Left lung (tissue), 10 donors: ENCODE data around the gene NCEH1. TPM values are rescaled to one million over a fixed set of nuclear protein-coding genes. Genes with fewer than 3 reads are reported as not detected.
"Not testable (repeated sequence)": the region's sequence is repeated elsewhere in the genome, so short reads cannot be mapped to it uniquely, and the experiment has no call there.

Experiments used
- ATAC-seq: fragments of 200-7000 bp; cut with Tn5 transposase; one replicate; pipeline ENCODE4 v1.9.1; 2020; ENCODE audit warnings: moderate library complexity
- DNase-seq, 4 donors: peaks; one replicate each; pipeline ENCODE4 v3.0.0-alpha.2; 2013 to 2020
- H3K27ac ChIP-seq, 2 donors: fragments of 200-600 bp; sonication (generic) in 1 of 2; one replicate each; pipeline versions ENCODE4 v1.5.0 to v1.8.0; 2020 to 2021
- H3K27me3 ChIP-seq, 2 donors: fragments of 200-600 bp; sonication (generic) in 1 of 2; one replicate each; pipeline versions ENCODE4 v1.5.0 to v1.8.0; 2020 to 2021
- H3K36me3 ChIP-seq, 2 donors: fragments of 200-600 bp; sonication (generic) in 1 of 2; one replicate each; pipeline versions ENCODE4 v1.5.0 to v1.8.0; 2020 to 2021
- H3K4me1 ChIP-seq, 2 donors: fragments of 200-600 bp; one replicate each; pipeline ENCODE4 v1.8.0; 2021
- H3K4me3 ChIP-seq, 2 donors: fragments of 200-600 bp; sonication (generic) in 1 of 2; one replicate each; pipeline versions ENCODE4 v1.5.0 to v1.8.0; 2020 to 2021; ENCODE audit warnings: mild to moderate bottlenecking in 1 of 2
- H3K9me3 ChIP-seq, 2 donors: fragments of 200-600 bp; sonication (generic) in 1 of 2; one replicate each; pipeline versions ENCODE4 v1.5.0 to v1.8.0; 2020 to 2021
- intact Hi-C, 2 donors: fragments of 100-400 bp; cut with DNase I; formaldehyde crosslinking; loops; one replicate each; pipeline versions ENCODE4 v1.11.2 to v1.14.2; 2022
- polyA plus RNA-seq, 6 donors: library from polyadenylated mRNA; unstranded; fragments of 120-200 nt; gene quantifications; one replicate each; pipeline ENCODE4 v1.2.1, GENCODE V29; 2013; ENCODE audit not compliant: insufficient read length in 6 of 6
- total RNA-seq, 2 donors: library from RNA; stranded (reverse); fragmentation: NEBNext Ultra II Directional; extraction: Animal tissue kit (Norgen Biotek cat#: 25700); gene quantifications; one replicate each; pipeline ENCODE4 v1.2.1, GENCODE V29; 2021
- TF ChIP-seq, protein P1 (sequence below), 2 donors: fragments of 200-600 bp; sonication (generic) in 1 of 2; IDR thresholded peaks; one replicate each; pipeline versions ENCODE4 v1.5.0 to v1.8.0; 2021; ENCODE audit warnings: antibody characterized with exemption in 2 of 2
- donor health status: DM: no; HTN: yes; CAD: no.
- donor health status: DM: no; HTN: no; CAD: no.

The NCEH1 gene
- total and polyA plus RNA-seq, 8 donors = 2.8 to 66.6 (median 3.3) TPM

DNA sequence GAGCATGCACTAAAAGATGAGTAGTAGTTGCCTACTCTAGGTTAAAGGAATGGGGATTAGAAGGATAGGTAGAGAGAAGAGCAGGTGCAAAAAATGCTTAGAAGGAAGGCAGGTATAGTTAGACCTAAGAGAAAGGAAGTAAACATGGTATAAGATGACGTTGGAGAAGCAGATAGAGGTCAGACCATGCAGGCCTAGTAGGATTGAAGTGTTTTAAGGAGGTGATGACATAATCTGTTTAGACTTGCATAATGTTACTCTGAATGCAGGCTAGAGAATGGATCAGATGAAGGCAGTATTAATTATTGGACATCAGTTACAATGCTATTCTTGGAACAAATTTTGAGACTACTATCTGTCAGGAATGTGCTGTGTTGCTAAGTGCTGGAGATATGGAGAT lies 28.6 kb upstream of the NCEH1 start:
- intact Hi-C loops = no loop called here
- no peaks in the 10 kb centered on the region for H3K27me3 ChIP-seq
- no peaks in the 10 kb centered on the region for H3K36me3 ChIP-seq
- no peaks in the 10 kb centered on the region for H3K9me3 ChIP-seq
- ATAC-seq (no peak), DNase-seq (no peak)
- TF ChIP-seq, protein P1, sequence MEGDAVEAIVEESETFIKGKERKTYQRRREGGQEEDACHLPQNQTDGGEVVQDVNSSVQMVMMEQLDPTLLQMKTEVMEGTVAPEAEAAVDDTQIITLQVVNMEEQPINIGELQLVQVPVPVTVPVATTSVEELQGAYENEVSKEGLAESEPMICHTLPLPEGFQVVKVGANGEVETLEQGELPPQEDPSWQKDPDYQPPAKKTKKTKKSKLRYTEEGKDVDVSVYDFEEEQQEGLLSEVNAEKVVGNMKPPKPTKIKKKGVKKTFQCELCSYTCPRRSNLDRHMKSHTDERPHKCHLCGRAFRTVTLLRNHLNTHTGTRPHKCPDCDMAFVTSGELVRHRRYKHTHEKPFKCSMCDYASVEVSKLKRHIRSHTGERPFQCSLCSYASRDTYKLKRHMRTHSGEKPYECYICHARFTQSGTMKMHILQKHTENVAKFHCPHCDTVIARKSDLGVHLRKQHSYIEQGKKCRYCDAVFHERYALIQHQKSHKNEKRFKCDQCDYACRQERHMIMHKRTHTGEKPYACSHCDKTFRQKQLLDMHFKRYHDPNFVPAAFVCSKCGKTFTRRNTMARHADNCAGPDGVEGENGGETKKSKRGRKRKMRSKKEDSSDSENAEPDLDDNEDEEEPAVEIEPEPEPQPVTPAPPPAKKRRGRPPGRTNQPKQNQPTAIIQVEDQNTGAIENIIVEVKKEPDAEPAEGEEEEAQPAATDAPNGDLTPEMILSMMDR (IDR thresholded peaks at IDR 0.05) = no peak
- H3K4me3 ChIP-seq = no peak overlapping the region
- H3K4me1 ChIP-seq = no peaks in the 10 kb centered on the region
- H3K27ac ChIP-seq = no peak overlapping the region

DNA sequence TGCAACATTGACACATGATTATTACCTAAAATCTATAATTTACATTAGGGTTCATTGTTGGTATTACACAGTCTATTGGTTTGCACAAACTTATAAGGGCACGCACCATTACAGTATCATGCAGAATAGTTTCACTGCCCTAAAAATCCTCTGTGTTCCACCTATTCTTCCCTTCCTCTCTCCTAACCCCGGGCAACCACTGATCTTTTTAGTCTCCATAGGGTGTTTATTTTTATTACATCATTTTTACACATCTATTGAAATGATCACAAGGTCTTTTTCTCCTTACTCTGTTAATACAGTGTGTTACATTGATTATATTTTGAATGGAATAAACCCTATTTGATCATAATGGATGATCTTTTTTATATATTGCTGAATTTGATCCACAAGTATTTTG lies 24.1 kb upstream of the NCEH1 start:
- DNase-seq (no peak), ATAC-seq (no peak)
- intact Hi-C loops = no loop called here
- H3K4me1 ChIP-seq = no peaks in the 10 kb centered on the region
- H3K36me3 ChIP-seq = no peaks in the 10 kb centered on the region
- no peak overlapping the region for H3K4me3 ChIP-seq
- no peaks in the 10 kb centered on the region for H3K27me3 ChIP-seq
- H3K9me3 ChIP-seq = no peaks in the 10 kb centered on the region
- no peak overlapping the region for H3K27ac ChIP-seq
- TF ChIP-seq, protein P1 (IDR thresholded peaks at IDR 0.05) = no peak

DNA sequence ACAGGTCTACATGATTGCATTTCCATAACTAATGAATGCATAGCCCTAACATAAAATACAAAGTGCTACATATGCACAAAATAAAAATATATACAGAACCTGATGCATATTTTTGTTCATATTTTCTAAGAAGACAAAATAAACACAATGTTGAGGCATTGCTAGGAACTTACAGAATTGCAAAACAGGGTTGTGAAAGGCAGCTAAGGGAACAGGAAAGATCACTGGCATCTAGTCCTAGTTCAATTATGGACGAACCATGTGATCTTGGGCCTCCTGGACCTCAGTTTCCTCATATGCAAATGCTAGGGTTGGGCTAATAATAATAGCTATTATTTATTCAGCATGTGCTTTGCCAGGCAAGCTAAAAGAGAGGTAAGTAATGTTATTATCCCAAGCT lies 15.5 kb upstream of the NCEH1 start:
- ATAC-seq (no peak), DNase-seq (no peak)
- intact Hi-C loops = no loop called here
- H3K36me3 ChIP-seq = no peaks in the 10 kb centered on the region
- H3K27ac ChIP-seq = no peak overlapping the region
- H3K4me3 ChIP-seq = no peak overlapping the region
- H3K9me3 ChIP-seq = no peaks in the 10 kb centered on the region
- peaks cover 0 to 8% of the 10 kb centered on the region in 2 donors for H3K4me1 ChIP-seq
- TF ChIP-seq, protein P1 (IDR thresholded peaks at IDR 0.05) = no peak
- H3K27me3 ChIP-seq = no peaks in the 10 kb centered on the region

DNA sequence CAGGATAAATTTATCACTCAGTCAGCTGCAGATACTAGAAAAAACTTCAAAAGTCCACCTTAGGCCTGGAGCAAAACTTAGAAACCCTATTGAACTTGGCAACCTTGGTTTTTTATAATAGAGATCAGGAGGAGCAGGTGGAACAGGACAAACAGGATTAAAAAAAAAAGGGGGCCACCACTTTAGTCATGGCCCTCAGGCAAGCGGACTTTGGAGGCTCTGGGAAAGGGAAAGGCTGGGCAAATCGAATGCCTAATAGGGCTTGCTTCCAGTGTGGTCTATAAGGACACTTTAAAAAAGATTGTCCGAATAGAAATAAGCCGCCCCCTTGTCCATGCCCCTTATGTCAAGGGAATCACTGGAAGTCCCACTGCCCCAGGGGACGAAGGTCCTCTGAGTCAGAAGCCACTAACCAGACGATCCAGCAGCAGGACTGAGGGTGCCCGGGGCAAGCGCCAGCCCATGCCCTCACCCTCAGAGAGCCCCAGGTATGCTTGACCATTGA lies 11.7 kb upstream of the NCEH1 start:
- H3K4me3 ChIP-seq, H3K27ac ChIP-seq, ATAC-seq, DNase-seq, intact Hi-C loops, H3K9me3 ChIP-seq, H3K4me1 ChIP-seq, H3K36me3 ChIP-seq, H3K27me3 ChIP-seq: not testable (repeated sequence)

DNA sequence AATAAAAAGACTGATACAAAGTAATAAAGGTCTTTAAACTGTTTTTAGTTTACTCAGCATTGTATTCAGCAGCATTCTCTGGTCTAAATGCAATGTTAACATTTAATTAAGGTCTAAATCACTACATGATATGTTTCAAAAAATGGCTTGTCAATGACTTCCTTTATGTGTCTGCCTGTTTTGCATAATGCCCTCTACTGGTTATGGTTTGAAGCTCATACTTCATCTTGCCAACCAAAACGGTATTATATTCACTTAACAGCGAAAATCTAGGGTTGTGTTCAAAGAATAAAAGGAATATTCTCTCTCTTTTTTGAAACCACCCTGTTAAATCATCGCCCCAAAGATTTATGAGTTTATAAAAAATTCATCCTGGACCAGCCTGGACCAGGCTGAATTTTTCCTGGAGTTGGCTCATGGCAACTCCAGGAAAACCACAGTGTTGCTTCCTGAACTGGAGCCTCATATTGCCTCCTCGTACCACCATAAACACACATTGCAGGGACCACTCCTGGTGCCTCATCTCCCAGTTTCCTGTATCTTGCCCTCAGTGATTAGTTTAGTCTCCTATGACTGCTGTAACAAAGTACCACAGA lies 6.7 kb upstream of the NCEH1 start:
- Histone ChIP-seq H3K36me3 (no peaks in the 10 kb centered on the region), H3K9me3 (peaks cover 0 to 3% of the 10 kb centered on the region in 2 donors), H3K4me1 (peaks cover 3 to 8% of the 10 kb centered on the region in 2 donors), H3K27ac (no peak overlapping the region), H3K27me3 (no peaks in the 10 kb centered on the region), H3K4me3 (no peak overlapping the region)
- peak; percentile 51 for ATAC-seq
- intact Hi-C loops = no loop called here
- TF ChIP-seq, protein P1 (IDR thresholded peaks at IDR 0.05) = peak in 1 of 2 donors; percentile 28
- DNase-seq = no peak

DNA sequence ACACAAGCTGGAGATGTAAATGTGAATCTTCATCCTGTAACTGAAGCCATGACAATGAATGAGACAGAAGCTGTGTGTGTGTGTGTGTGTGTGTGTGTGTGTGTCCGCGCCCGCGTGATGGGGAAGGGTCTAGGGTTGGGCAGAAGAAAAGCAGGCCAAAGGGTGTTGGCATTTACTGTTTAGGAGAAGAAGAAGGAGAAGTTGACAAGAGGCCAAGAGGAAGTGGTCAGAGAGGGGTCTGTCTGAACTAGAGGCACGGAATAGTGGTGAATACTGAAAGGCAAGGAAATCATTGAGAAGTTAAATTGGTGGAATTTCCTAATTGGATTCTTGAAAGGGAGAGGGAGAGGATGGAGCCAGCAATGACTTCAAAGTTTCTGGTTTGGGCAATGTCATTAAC lies 5.6 kb upstream of the NCEH1 start:
- H3K4me3 ChIP-seq = no peak overlapping the region
- peak overlapping the region in 1 of 2 donors; percentile 58 for H3K27ac ChIP-seq
- no peaks in the 10 kb centered on the region for H3K27me3 ChIP-seq
- TF ChIP-seq, protein P1 (IDR thresholded peaks at IDR 0.05) = no peak
- H3K36me3 ChIP-seq = no peaks in the 10 kb centered on the region
- intact Hi-C loops = no loop called here
- ATAC-seq (peak; percentile 84), DNase-seq (peak in 2 of 4 donors; percentile 74 to 84)
- H3K9me3 ChIP-seq = peaks cover 0 to 3% of the 10 kb centered on the region in 2 donors
- H3K4me1 ChIP-seq = peaks cover 3 to 14% of the 10 kb centered on the region in 2 donors
